Fibroblast of skin of scalp (primary cell): ENCODE results near the gene PIK3C2G.
"Not testable (repeated sequence)": the region's sequence is repeated elsewhere in the genome, so short reads cannot be mapped to it uniquely, and the experiment has no call there.

Experiments
- DNase-seq: peaks from one replicate; pipeline ENCODE4 v3.0.0-alpha.2; 2013

PIK3C2G gene

DNA sequence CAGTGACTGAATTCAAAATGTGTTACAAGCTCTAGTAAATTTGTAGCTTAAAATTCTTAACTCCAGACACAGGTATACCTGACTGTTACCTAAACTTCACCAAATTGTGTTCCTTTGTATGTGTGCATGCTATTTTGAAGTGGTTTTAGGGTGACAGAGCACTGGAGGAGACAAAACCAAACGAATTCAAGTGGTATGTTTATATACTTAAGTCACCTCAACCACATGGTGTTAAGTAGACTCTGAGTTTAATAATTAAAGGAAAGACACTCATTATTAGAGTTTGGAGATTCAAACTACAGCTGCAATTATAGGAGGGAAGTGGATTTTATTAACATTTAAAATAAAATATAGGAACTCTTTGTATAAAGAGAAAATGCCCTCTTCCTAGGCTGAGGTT lies 392.1 kb downstream of the PIK3C2G start:
- no peak for DNase-seq

- DNase-seq = no peak
Observed at GRCh38 chr12:18655351-18655750, 394.0 kb downstream of the PIK3C2G start.

- no peak for DNase-seq
Observed at GRCh38 chr12:18658179-18658578, 396.9 kb downstream of the PIK3C2G start.

DNA sequence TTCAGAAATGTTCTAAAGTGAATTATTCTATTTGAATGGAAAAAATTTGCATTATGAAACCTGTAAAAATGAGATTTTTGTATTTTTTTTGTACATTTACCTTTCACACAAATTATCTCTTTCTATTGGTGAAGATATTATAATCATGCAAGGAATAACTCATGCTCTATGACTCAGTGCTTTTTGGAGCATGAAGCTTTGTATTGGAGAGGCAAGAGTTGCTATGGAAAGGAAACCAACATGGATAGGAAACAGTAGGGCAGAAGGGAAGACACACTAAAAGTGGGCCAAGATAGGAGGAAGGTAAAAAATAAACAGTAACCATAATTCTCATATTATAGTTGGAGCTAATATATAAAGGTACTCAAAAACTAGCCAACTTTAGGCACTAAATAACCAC lies 397.5 kb downstream of the PIK3C2G start:
- DNase-seq = no peak

GRCh38 chr12:18676141-18676540 lies 414.8 kb downstream of the PIK3C2G start:
- no peak for DNase-seq

DNA sequence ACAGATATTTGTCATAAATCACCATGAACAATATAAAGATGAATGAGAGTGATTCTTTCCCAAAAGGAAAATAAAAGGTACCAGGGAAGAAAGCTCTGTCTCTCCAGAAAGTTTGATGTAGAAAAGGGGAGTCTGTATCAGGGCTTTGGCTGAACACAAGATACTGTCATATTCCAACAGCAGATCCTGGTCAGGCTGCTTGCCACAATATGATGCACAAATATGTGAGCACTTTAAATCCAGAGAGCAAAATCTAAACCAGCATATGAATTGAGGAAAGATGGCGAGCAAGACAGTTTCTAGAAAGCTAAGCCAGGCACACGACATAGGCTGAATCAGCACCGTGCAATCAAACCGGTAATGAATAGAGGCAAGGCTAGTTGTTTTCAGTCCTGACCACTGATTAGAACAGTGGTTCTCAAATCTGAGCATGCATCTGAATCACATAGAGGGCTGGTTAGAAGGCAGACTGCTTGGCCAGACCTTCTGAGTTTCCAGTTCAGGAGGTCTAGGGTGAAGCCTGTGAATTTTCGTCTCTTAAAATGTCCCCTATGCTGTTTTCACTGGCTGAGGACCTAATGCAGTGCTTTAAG lies 415.8 kb downstream of the PIK3C2G start:
- no peak for DNase-seq

GRCh38 chr12:18681818-18682217 lies 420.5 kb downstream of the PIK3C2G start:
- DNase-seq = no peak

- DNase-seq = peak; percentile 61
Observed at GRCh38 chr12:18683327-18684013, 422.2 kb downstream of the PIK3C2G start.

DNA sequence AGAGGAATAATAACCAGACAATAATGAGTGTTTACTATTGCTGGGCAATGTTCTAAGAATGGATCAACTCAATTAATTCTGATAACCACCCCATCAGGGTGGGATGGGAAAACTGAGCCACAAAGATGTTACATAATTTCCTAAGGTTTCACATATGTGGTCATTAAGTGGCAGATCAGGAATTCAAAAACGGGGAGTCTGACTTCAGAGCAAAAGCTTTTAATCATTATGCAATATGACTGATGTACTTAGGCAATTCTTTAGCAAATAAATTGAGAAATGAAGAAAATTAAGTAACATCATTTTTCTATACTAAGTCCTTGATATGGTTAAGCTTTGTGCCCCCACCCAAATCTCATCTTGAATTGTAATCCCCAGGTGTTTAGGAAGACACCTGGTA lies 423.1 kb downstream of the PIK3C2G start:
- no peak for DNase-seq

DNA sequence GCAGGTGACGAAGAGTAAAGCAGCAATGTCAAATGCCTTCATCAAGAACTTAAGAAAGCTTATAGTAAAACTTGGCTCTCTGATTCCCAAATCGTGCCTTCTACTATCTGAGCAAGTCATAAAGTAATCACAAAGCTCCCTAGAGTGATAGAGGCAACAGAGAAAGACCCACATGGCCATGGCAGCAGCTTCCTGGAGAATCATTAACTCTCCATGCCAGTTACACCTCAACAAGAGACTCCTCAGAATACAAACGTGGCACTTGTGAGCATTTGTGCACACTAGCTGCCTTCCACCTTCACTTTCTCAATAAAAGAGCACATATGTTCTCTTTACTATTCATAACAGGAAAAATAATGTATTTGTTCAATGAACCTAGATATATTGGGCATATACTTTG lies 428.5 kb downstream of the PIK3C2G start:
- DNase-seq = no peak

- DNase-seq = no peak
Observed at GRCh38 chr12:18690653-18691052, 429.3 kb downstream of the PIK3C2G start.

DNA sequence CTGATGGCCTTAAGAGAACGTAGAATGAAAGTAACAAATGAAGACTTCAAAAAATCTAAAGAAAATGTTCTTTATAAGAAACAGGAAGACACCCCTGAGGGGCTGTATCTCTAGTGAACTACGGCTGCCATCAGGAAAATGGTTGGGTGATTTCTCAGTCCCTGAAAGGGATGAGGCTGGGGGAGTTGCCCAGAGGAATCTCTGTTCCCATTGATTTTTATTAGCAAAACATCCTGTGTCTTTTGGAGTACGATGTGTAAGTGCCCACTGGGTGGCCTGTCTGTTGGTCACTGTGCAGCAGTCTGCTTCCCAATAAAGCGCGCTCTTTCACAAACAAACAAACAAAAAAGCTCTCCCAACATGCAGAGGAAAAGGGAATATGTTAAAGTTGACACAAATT lies 432.7 kb downstream of the PIK3C2G start:
- DNase-seq = not testable (repeated sequence)

DNA sequence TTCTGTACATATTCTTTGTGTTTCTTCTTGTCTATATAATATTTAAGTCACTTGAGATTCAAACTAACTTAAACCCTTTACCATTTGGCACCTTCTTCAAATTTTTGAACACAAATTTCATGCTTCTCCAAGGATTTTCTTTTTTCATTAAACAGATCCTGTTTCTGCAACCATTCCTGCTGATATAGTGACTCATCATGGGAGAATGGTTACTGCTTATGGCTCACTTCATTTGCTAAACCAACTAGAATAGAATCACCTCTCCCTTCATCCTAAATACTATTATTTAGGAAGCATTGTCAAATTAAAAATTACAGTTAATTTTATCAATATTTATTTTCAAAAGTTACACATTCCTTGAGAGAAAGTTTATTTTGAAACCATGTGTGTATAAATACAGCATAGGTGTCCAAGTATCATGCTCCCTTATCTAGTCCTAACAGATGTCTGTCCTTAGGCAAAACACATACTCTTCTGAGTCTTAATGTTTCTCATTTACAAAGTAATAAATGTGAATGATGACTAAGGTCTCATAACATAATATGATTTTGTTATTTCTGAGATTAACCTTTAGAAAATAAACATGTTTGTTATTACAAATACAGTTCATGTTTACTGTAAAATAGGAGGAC lies 435.8 kb downstream of the PIK3C2G start:
- peak; percentile 56 for DNase-seq
